T-helper 1 cell (primary cell): ENCODE measurements around the gene TRPM7.
A peak's percentile ranks its signal among the peaks of the same experiment; 100 is the strongest.
"Not testable (repeated sequence)": the region's sequence is repeated elsewhere in the genome, so short reads cannot be mapped to it uniquely, and the experiment has no call there.

ENCODE experiments used
- DNase-seq, 5 donors: peaks; one replicate each; pipeline ENCODE4 v3.0.0-alpha.2; 2012 to 2020

The TRPM7 gene

DNA sequence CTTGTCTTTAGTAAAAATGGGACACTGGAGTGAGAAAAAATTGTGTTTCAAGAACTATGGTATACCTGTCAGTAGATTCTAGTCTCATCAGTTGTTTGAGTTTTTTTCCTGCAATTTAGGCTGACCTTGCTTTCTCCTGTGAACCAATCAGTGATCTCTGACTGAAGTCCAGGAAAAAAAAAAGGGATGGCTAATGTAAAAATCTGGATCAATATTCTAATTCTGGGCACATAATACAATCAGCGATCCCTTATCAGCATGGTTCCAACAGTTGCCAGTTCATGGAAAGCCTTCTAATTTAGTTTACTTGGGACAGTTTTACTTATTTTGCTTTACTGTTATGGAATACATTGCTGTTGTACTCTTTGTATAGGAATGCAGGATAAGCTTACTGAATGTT, 17.0 kb downstream of the TRPM7 start:
- DNase-seq = no peak

DNA sequence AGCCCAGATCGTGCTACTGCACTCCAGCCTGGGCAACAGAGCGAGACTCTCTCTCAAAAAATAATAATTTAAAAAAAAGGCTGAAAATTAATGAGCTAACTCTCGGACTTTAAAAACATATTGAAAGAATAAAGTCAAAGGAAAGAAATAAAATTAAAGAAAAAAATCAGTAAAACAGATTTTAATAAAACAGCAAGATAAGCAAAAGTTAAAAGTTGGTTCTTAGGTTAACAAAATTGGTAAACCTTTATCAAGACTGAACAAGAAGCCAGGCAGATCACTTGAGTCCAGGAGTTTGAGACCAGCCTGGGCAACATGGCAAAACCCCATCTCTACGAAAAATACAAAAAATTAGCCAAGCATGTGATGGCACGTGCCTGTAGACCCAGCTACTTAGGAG, 20.7 kb downstream of the TRPM7 start:
- no peak for DNase-seq

DNA sequence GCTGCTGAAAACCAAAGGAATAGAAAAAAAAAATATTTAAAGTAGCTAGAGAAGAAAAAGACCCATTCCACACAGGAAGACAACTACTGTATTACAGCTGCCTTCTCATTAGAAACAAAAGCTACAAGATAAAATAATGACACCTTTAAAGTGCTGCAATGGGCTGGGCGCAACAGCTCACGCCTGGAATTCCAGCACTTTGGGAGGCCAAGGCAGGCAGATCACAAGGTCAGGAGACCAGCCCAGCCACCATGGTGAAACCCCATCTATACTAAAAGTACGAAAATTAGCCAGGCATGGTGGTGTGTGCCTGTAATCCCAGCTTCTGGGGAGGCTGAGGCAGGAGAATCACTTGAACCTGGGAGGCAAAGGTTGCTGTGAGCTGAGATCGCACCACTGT, 31.0 kb downstream of the TRPM7 start:
- DNase-seq = no peak

DNA sequence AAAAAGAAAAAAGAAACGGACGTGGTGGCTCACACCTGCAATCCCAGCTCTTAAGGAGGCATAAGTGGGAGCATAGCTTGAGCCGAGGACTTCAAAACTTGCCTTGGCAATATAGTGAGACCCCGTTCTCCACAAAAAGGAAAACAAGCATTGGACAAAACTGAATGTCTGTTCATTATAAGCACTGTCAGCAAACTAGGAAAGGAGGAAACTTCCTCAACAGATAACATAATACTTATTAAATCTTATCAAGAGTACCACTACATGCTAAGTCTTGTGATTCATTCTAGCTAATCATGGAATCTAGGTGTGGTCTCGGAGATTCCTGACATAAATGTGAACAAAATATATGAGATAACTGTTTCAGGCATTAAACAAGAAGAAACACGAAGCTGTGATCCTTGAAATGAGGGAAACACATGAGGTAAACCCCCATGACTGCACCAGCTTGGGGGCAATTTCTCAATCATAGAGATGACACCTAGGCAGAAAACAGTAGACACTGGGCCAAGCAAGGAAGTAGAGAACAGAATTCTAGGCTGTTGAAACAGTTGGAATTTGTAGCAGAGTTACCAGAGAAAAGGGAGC, 33.3 kb downstream of the TRPM7 start:
- DNase-seq = no peak

DNA sequence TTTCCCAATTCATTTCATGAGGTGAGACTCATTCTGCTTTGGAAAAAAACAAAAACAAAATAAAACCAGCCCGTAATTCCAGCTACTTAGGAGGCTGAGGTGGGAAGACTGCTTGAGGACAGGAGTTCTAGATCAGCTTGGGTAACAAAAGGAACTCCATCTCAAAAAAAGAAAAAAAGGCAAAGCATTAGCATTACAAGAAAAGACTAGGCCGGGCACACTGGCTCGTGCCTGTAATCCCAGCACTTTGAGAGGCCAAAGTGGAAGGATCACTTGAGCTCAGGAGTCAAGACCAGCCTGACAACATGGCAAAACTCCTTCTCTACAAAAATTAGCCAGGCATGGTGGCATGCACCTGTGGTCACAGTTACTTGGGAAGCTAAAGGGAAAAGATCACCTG, 33.9 kb downstream of the TRPM7 start:
- DNase-seq = no peak

DNA sequence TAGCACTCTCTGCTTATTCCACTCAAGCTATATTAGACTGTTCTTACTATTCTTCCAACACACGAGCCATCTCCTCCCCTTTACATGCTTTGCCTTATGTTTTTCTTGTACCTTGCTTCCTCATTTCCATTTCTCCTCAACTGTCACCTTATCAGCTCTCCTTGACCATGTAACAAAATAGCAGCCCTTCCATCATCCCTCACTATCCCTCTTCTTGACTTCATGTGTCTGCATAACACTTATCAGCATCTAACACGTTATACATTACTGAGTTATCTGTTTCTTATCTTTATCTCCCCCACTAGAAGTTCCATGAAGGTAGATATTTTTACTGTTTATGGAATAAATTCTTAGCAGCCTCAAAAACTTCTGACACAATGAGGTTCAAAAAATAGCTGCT, 45.3 kb downstream of the TRPM7 start:
- DNase-seq = no peak

DNA sequence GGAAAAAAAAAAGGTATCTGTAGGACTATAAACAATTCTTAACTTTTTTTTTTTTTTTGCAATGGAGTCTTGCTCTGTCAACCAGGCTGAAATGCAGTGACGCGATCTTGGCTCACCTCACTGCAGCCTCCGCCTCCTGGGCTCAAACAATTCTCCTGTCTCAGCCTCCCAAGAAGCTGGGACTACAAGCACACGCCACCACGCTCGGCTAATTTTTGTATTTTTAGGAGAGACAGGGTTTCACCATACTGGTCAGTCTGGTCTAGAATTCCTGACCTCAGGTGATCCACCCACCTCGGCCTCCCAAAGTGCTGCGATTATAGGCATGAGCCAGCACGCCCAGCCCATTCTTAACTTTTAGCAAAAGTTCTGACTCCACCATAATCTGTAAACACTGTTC, 50.5 kb downstream of the TRPM7 start:
- no peak for DNase-seq

DNA sequence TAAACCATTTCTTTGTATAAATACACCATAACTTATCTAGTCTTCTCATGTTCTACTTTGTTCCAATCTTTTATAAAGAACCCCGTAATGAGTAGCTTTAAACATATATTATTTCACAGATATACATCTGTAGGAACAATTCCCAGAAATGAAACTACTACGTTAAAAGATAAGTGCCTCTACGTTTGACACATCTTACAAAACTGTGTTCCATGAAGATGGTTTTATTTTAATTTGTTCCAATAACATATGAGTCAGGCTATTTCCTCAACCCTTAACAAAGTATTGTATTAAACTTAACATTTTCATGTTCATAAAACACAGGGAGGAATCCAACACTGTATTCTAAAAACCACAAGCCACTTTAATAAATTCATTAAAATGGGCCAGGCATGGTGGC, 52.9 kb downstream of the TRPM7 start:
- no peak for DNase-seq

DNA sequence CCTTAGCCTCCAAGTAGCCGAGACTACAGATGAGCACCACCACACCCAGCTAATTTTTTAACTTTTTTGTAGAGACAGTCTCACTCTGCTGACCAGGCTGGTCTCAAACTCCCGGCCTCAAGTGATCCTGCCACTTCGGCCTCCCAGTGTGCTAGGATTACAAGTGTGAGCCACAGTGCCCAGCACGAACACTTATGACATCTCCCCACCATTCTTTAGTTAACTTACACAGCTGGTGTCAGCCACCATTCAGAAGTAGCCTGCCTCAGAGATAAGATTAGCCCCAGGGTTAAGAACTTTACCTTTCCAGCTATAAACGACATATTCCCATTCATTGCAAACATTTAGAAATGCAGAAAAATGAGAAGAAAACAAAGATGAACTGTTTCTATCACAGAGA, 58.2 kb downstream of the TRPM7 start:
- DNase-seq = no peak

DNA sequence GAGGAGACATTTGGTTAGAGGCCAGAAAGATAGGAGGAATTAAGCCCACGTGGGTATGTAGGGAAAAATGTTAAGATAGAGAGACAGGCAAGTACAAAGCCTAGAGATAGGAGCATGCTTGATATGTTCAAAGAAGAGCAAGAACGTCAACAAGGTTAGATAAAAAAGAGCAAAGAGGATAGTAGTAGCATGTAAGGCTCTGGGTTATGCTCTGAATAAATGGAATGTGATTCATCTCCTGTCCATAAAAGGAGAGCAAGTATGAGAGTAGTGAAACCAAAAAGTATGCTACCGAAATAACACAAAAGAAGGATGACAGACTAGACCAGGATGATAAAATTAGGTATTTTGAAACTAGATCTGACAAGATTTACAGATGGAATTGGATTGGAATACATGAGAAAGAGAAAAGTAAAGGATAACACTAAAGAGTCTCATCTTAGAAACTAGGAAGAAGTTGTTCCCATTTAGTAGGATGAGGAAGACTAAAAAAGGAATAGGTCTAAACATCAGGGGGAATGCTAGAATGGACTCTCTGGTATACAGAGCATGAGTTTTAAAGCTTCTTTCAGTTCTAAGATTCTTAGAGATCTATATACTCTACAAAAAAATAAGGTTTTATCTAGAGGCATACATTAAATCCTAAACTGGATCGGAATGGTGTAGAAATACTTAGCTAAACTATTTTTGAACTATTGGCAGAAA, 59.1 kb downstream of the TRPM7 start:
- peak in 1 of 5 donors; percentile 2 for DNase-seq

DNA sequence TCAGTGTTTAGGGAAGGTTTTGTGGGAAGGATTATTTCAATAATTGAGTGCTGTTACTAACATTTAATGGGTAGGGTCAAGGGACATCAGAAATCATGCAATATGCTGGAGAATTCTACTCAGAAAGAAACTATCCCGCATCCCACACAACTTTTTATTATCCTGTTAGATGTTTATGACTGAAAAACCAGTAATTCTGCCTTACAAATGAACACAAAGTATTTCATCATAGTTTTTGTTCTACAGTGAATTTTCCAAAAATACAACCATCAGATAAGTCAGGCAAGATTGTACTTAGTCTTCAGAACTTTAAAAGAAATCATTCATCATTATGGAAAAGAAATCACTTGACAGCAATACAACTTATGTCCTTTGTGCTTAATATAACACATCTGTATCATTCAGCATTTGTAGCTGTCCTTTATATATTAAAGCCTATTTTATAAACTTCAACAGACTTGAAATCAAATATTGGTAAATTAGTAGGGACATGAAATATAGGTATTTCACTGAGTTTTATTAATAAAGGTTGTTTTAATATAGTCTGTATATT, 61.9 kb downstream of the TRPM7 start:
- no peak for DNase-seq

DNA sequence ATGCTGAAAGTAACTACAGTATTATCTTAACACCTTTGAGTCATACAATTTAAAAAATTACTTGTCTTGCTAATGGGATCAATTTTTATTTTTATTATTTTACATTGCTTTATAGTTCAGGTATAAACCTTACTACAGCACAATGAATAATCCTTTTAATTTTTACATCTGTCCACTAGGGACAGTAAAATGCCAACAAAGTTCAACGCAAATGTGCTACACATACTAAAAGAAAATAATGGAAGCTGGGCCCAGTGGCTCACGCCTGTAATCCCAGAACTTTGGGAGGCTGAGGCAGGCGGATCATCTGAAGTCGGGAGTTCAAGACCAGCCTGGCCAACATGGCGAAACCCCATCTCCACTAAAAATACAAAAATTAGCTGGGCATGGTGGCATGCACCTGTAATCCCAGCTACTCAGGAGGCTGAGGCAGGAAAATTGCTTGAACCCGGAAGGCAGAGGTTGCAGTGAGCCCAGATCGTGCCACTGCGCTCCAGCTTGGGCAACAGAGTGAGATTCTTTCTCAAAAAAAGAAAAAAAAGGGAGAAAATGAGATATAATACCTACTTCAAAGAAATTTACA, 64.1 kb downstream of the TRPM7 start:
- DNase-seq = not testable (repeated sequence)

DNA sequence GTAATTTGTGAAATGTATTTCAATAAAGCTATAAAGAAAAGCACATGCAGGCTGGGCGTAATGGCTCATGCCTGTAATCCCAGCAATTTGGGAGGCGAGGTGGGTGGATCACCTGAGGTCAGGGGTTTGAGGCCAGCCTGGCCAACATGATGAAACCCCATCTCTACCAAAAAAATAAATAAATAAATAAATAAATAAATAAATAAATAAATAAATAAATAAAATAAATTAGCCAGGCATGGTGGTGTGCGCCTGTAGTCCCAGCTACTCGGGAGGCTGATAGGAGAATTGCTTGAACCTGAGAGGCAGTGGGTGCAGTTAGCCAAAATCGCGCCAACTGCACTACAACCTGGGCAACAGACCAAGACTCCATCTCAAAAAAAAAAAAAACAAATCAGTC, 69.6 kb downstream of the TRPM7 start:
- DNase-seq = not testable (repeated sequence)

DNA sequence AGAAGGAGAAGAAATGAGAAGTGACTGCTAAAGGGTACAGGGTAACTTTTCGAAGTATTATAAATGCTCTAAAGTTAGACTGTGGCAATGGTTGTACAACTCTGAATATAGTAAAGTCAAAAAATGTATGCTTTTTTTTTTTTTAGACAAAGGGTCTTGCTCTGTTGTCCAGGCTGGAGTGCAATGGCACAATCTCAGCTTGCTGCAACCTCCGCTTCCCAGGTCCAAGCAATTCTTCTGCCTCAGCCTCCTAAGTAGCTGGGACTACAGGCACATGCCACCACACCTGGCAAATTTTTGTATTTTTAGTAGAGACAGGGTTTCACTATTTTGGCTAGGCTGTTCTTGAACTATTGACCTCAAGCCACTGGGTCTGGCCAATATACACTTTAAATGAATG, 70.0 kb downstream of the TRPM7 start:
- DNase-seq = not testable (repeated sequence)

DNA sequence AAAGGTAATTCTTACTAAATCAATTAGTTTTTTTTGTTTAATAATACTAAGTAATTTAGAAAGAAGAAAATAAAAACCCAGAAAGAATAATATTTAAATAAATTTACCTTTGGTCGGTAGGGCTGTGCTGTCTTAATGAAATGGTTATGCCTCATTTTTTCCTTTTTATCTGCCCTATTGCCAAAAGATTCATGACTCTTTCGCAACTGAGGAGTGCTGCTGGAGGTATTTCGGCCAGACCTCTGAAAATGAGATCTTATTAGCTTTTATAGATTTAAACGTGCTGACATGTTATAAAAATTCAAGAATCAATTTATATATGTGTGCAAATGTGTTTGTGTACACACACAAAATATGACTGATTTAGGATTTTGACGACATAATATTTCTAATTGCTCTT, 73.0 kb downstream of the TRPM7 start:
- DNase-seq = no peak

DNA sequence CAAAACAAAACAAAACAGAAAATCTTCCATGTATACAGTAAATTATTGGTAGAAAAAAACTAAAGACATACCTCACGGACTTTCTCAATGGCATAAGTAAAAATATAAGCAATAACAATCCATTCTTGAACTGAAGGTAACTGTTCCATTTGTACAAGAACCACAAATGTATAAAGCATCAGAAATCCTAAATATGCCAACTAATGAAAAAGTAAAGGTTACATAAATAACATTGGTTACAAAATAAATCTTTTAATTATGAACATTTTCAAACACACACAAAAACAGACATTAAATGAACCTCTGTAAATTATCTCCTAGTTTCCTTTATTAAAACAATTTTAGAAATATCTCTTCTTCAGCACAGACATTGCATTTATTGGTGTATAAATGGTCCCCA, 79.5 kb downstream of the TRPM7 start:
- no peak for DNase-seq

DNA sequence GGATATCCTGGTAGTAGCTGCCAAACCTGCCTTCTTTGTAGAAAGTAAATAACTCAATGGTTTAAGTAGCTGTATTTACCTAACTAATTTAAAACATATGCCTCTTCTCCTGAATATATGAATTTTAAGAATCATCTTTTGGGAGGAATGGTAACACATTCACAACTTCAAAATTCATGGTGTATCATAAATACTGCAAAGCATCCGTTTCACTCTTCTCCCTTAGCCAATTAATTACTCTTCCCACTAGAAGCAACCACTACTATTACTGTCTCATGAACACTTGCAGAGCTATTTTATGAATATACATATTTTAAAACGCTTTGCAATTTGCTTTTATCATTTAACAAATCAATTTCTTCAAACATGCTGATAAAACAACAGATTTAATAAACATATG, 81.1 kb downstream of the TRPM7 start:
- no peak for DNase-seq

DNA sequence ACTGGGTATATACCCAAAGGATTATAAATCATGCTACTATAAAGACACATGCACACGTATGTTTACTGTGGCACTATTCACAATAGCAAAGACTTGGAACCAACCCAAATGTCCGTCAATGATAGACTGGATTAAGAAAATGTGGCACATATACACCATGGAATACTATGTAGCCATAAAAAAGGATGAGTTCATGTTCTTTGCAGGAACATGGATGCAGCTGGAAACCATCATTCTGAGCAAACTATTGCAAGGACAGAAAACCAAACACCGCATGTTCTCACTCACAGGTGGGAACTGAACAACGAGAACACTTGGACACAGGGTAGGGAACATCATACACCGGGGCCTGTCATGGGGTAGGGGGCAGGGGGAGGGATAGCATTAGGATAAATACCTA, 84.6 kb downstream of the TRPM7 start:
- not testable (repeated sequence) for DNase-seq

DNA sequence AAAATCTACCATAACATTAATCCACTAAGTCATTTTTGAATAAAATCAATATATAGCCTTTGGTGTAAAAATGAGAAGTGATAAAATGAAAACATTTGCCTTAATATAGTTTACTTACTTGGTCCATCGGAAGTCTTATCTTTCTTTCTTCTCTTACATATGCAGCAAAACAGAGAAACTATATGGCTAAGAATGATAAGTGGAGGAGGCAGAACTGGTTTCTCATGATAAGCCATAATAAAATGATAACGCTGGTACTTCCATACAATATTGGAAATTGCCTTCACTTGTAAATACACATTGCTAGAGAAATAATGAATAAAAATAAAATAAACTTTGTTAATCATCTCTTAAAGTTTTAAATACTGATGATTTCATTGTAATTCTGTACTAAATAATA, 92.3 kb downstream of the TRPM7 start:
- DNase-seq = no peak

DNA sequence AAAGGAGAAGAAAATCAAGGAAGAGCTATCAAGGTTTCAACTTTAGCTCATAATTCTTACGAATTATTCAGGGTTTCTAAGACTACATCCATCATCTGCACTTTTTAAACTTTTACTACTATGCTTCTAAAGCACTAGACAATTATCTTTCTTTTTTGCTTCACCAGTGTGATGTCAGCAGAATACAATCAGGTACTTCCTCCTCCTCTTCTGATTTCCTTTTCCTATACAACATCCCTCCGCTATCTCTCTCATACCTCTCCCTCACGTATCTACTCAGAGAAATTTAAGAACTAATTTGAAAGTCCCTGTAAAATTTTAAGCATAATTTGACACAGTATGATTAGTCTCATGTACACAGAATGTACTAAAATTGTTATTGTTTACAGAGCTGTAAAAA, 92.8 kb downstream of the TRPM7 start:
- no peak for DNase-seq

DNA sequence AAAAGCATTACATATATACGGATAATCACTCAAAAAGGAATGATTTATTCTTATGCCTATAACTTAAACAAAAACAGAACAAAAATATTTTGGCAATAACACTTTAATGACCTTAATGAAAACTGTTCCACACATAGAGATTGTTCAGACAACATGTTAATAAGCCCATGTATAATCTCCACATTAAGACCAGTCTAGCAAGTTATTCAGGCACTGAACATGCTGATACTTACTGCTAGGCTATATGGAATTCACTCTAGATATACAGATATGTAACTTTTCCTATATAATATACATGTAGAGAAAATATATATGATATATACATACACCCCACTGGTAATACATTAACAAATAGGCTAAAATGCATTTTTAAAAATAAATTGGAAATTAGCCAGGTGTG, 96.3 kb downstream of the TRPM7 start:
- DNase-seq = no peak

DNA sequence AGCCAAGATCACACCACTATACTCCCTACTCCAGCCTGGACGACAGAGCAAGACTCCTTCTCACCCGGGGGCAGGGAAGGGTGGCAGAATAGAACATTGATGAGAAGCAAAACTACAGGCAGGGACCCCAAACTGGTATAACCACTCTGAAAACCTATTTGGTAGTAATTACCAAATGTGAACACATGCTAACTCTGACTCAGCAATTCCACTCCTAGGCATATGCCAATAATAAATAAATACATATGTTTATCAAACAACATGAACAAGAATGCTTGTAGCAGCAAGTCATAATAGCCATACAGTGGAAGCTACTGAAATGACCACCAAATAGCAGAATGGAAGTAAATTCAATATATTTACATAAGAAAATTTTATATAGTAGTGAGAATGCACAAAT, 109.1 kb downstream of the TRPM7 start:
- DNase-seq = no peak

DNA sequence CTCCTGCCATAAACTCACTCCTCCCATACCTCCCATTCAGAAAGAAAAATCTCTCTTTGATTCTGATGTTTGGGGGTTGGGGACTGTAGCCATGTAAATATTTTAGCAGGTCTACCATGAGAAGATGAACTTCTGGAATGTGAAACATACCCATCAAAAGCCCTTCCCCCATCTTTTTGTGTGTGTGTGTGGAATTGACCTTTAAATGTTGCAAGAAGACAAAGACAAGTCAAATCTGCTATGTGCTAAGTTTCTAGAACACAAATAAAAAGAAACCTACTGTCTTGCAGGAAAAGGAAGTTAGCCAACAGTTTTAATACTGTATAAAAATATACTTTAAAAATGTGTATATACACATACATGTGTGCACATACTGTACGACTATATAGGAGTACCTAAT, 110.4 kb downstream of the TRPM7 start:
- no peak for DNase-seq

DNA sequence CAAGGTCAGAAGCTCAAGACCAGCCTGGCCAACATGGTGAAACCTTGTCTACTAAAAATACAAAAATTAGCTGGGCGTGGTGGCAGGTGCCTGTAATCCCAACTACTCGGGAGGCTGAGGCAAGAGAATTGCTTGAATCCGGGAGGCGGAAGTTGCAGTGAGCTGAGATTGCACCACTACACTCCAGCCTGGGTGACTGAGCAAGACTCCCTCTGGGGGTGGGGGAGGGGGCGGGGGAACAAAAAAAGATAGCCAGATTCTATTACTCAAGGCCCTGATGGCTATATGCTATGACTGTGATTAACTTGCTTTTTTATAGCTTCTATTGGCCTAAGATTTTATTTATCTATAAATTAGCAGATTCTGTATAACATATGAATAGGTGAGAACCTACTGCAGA, 112.8 kb downstream of the TRPM7 start:
- not testable (repeated sequence) for DNase-seq
